Cerebellar nuclear complex (tissue), 1 donor: ENCODE measurements around the gene CPEB2.

Experiments used
- DNase-seq, 2 experiments: peaks; one replicate each; lab custom pipeline; 2025; lab: John Stamatoyannopoulos, UW

CPEB2 gene

GRCh38 chr4:15001869-15002658 is at the start of gene CPEB2:
Gene CPEB2, plus strand, starts transcription at chr4:15002481. Its CDS starts 193 bp downstream, at chr4:15002674.
- peak; percentile 14 to 64 for DNase-seq

GRCh38 chr4:14958436-14958835 is 43.8 kb upstream of the CPEB2 start:
- DNase-seq = no peak

GRCh38 chr4:14961292-14961691 is 41.0 kb upstream of the CPEB2 start:
- no peak for DNase-seq

- DNase-seq = no peak
These were observed 37.2 kb upstream of the CPEB2 start for GRCh38 chr4:14965071-14965470.

GRCh38 chr4:14967982-14968381 is 34.3 kb upstream of the CPEB2 start:
- no peak for DNase-seq

GRCh38 chr4:14977830-14978229 is 24.5 kb upstream of the CPEB2 start:
- DNase-seq = no peak

- DNase-seq = no peak
These were observed 17.8 kb upstream of the CPEB2 start for GRCh38 chr4:14984448-14984847.

- no peak for DNase-seq
These were observed 17.1 kb upstream of the CPEB2 start for GRCh38 chr4:14985161-14985560.

- no peak for DNase-seq
These were observed 16.4 kb upstream of the CPEB2 start for GRCh38 chr4:14985843-14986242.

- no peak for DNase-seq
These were observed 15.2 kb upstream of the CPEB2 start for GRCh38 chr4:14987054-14987453.

GRCh38 chr4:14990484-14990883 is 11.8 kb upstream of the CPEB2 start:
- DNase-seq = no peak

- DNase-seq = no peak
These were observed 8.0 kb upstream of the CPEB2 start for GRCh38 chr4:14994242-14994641.

GRCh38 chr4:15001248-15001868 is 923 bp upstream of the CPEB2 start:
- DNase-seq = peak in 1 of 2 experiments; percentile 13

GRCh38 chr4:15002659-15003400 is 549 bp downstream of the CPEB2 start:
- no peak for DNase-seq

- DNase-seq = no peak
These were observed 1.2 kb downstream of the CPEB2 start for GRCh38 chr4:15003401-15003890.

GRCh38 chr4:15003891-15004738 is 1.8 kb downstream of the CPEB2 start:
- no peak for DNase-seq

GRCh38 chr4:15004739-15005301 is 2.5 kb downstream of the CPEB2 start:
- no peak for DNase-seq

GRCh38 chr4:15005474-15006115 is 3.3 kb downstream of the CPEB2 start:
- DNase-seq = no peak

- DNase-seq = no peak
These were observed 4.2 kb downstream of the CPEB2 start for GRCh38 chr4:15006416-15007024.

- no peak for DNase-seq
These were observed 4.9 kb downstream of the CPEB2 start for GRCh38 chr4:15007201-15007600.
